Chondrocyte (in vitro differentiated cells): ENCODE data around the gene C1orf198. TPM values are rescaled to one million over a fixed set of nuclear protein-coding genes. Genes with fewer than 3 reads are reported as not detected.
A peak's percentile ranks its signal among the peaks of the same experiment; 100 is the strongest.

Experiments
- DNase-seq: peaks from one replicate; pipeline ENCODE4 v3.0.0; 2021; ENCODE audit warnings: mixed read lengths, low spot score
- H3K27ac Mint-ChIP-seq: one replicate; pipeline ENCODE4 v1.8.0; 2021; ENCODE audit warnings: mild to moderate bottlenecking, moderate library complexity, mixed read lengths; ENCODE audit not compliant: unreplicated experiment
- H3K27me3 Mint-ChIP-seq: 2 replicates; pipeline ENCODE4 v1.8.0; 2021; ENCODE audit warnings: low read depth, mixed read lengths
- H3K36me3 Mint-ChIP-seq: 2 replicates; pipeline ENCODE4 v1.8.0; 2021; ENCODE audit warnings: low read depth, mixed read lengths
- H3K4me1 Mint-ChIP-seq: 2 replicates; pipeline ENCODE4 v1.8.0; 2021; ENCODE audit warnings: low read depth, mild to moderate bottlenecking, mixed read lengths
- H3K4me3 Mint-ChIP-seq: one replicate; pipeline ENCODE4 v1.8.0; 2021; ENCODE audit warnings: mild to moderate bottlenecking, moderate library complexity, mixed read lengths; ENCODE audit not compliant: unreplicated experiment
- H3K9me3 Mint-ChIP-seq: 2 replicates; pipeline ENCODE4 v1.8.0; 2021; ENCODE audit warnings: low read depth, mixed read lengths
- total RNA-seq: library from RNA; stranded (reverse); gene quantifications from 3 replicates; pipeline ENCODE4 v1.2.1, GENCODE V29; 2021
- TF ChIP-seq, protein P1 (sequence below): fragments of 200-600 bp; sonication (generic); IDR thresholded peaks from 2 replicates; pipeline ENCODE4 v1.5.0; 2021; ENCODE audit warnings: antibody characterized with exemption, mild to moderate bottlenecking, moderate library complexity

C1orf198 gene
- total RNA-seq, 1 donor from 2014 or later = 505 TPM

- Mint-ChIP-seq H3K4me3 (no peak overlapping the region), H3K36me3 (no peaks in the 10 kb centered on the region), H3K27ac (no peak overlapping the region), H3K27me3 (no peaks in the 10 kb centered on the region), H3K9me3 (no peaks in the 10 kb centered on the region), H3K4me1 (peaks cover 42% of the 10 kb centered on the region)
- DNase-seq = no peak
- TF ChIP-seq, protein P1, sequence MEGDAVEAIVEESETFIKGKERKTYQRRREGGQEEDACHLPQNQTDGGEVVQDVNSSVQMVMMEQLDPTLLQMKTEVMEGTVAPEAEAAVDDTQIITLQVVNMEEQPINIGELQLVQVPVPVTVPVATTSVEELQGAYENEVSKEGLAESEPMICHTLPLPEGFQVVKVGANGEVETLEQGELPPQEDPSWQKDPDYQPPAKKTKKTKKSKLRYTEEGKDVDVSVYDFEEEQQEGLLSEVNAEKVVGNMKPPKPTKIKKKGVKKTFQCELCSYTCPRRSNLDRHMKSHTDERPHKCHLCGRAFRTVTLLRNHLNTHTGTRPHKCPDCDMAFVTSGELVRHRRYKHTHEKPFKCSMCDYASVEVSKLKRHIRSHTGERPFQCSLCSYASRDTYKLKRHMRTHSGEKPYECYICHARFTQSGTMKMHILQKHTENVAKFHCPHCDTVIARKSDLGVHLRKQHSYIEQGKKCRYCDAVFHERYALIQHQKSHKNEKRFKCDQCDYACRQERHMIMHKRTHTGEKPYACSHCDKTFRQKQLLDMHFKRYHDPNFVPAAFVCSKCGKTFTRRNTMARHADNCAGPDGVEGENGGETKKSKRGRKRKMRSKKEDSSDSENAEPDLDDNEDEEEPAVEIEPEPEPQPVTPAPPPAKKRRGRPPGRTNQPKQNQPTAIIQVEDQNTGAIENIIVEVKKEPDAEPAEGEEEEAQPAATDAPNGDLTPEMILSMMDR = peak; percentile 93
These were observed 70.4 kb downstream of the C1orf198 start for GRCh38 chr1:230797942-230798365.

- Mint-ChIP-seq H3K4me1 (peaks cover 42% of the 10 kb centered on the region), H3K4me3 (no peak overlapping the region), H3K9me3 (no peaks in the 10 kb centered on the region), H3K27ac (no peak overlapping the region), H3K36me3 (no peaks in the 10 kb centered on the region), H3K27me3 (no peaks in the 10 kb centered on the region)
- DNase-seq = no peak
- TF ChIP-seq, protein P1 = no peak
These were observed 70.9 kb downstream of the C1orf198 start for GRCh38 chr1:230797376-230797920.

- Mint-ChIP-seq H3K27me3 (no peaks in the 10 kb centered on the region), H3K36me3 (no peaks in the 10 kb centered on the region), H3K27ac (no peak overlapping the region), H3K4me3 (no peak overlapping the region), H3K9me3 (no peaks in the 10 kb centered on the region), H3K4me1 (peaks cover 37% of the 10 kb centered on the region)
- no peak for DNase-seq
- TF ChIP-seq, protein P1 = no peak
These were observed 71.7 kb downstream of the C1orf198 start for GRCh38 chr1:230796626-230797025.

GRCh38 chr1:230794871-230795605 is 73.3 kb downstream of the C1orf198 start:
- no peak for DNase-seq
- Mint-ChIP-seq H3K36me3 (no peaks in the 10 kb centered on the region), H3K4me3 (no peak overlapping the region), H3K27me3 (no peaks in the 10 kb centered on the region), H3K27ac (no peak overlapping the region), H3K4me1 (peaks cover 24% of the 10 kb centered on the region), H3K9me3 (no peaks in the 10 kb centered on the region)
- TF ChIP-seq, protein P1 = no peak

GRCh38 chr1:230794431-230794830 is 73.9 kb downstream of the C1orf198 start:
- Mint-ChIP-seq H3K4me1 (peaks cover 24% of the 10 kb centered on the region), H3K27me3 (no peaks in the 10 kb centered on the region), H3K36me3 (no peaks in the 10 kb centered on the region), H3K4me3 (no peak overlapping the region), H3K27ac (no peak overlapping the region), H3K9me3 (no peaks in the 10 kb centered on the region)
- TF ChIP-seq, protein P1 = no peak
- DNase-seq = no peak
